DOHH2 (cell line): Measurements from ENCODE around the gene CCDC87.

Experiments used
- EZH2phosphoT487 ChIP-seq: fragments of 200-600 bp; sonication (generic); IDR thresholded peaks from 2 replicates; pipeline ENCODE4 v1.6.1; 2017; ENCODE audit warnings: borderline replicate concordance, mild to moderate bottlenecking, antibody characterized with exemption, low read length, moderate library complexity, mixed read lengths
- TF ChIP-seq, protein P1 (sequence below): fragments of 200-600 bp; sonication (generic); IDR thresholded peaks from one replicate; pipeline ENCODE4 v1.5.1; 2014; ENCODE audit warnings: antibody characterized with exemption, mild to moderate bottlenecking, low read depth, low read length; ENCODE audit not compliant: poor library complexity, severe bottlenecking

DNA sequence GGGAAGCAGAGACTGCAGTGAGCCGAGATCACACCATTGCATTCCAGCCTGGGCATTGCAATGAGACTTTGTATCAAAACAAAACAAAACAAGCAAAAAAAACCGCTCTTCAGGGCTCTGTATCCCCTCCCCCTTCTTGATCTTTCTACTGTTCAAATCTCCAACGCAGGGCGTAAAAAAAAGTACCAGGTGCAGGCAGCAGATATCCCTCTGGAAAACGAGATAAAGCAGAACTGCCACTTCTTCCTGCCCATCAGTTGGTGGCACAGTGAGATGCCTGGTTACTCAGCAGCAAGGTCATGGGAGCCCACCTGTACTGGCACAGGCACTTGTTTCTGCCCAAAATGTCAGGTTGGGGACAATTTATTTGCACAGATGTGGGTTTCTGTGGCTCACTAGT, 11.3 kb upstream of the CCDC87 start:
- TF ChIP-seq EZH2phosphoT487 = no peak
- TF ChIP-seq, protein P1, sequence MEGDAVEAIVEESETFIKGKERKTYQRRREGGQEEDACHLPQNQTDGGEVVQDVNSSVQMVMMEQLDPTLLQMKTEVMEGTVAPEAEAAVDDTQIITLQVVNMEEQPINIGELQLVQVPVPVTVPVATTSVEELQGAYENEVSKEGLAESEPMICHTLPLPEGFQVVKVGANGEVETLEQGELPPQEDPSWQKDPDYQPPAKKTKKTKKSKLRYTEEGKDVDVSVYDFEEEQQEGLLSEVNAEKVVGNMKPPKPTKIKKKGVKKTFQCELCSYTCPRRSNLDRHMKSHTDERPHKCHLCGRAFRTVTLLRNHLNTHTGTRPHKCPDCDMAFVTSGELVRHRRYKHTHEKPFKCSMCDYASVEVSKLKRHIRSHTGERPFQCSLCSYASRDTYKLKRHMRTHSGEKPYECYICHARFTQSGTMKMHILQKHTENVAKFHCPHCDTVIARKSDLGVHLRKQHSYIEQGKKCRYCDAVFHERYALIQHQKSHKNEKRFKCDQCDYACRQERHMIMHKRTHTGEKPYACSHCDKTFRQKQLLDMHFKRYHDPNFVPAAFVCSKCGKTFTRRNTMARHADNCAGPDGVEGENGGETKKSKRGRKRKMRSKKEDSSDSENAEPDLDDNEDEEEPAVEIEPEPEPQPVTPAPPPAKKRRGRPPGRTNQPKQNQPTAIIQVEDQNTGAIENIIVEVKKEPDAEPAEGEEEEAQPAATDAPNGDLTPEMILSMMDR = no peak
